Liver (tissue), 9 donors: ENCODE data around the gene ADISSP. TPM values are rescaled to one million over a fixed set of nuclear protein-coding genes. Genes with fewer than 3 reads are reported as not detected.

Source experiments
- DNase-seq: peaks from one replicate; pipeline ENCODE4 v3.0.0-alpha.2; 2017; ENCODE audit warnings: low spot score
- H3K27ac ChIP-seq, 2 donors: one replicate each; pipeline ENCODE4 v1.7.0; 2013; ENCODE audit warnings: inconsistent platforms in 2 of 2, low read length in 2 of 2, control low read depth in 1 of 2, low read depth in 1 of 2, mild to moderate bottlenecking in 1 of 2
- H3K27me3 ChIP-seq, 4 donors: one replicate each; pipeline versions ENCODE4 v1.6.1 to v1.7.0; 2013; ENCODE audit warnings: low read length in 3 of 4, inconsistent platforms in 1 of 4, mild to moderate bottlenecking in 1 of 4, moderate library complexity in 1 of 4; ENCODE audit not compliant: control insufficient read depth in 4 of 4, insufficient read depth in 4 of 4
- H3K36me3 ChIP-seq, 4 donors: one replicate each; pipeline versions ENCODE4 v1.6.1 to v1.7.0; 2013; ENCODE audit warnings: low read length in 3 of 4, mild to moderate bottlenecking in 3 of 4, low read depth in 1 of 4, moderate library complexity in 1 of 4; ENCODE audit not compliant: control insufficient read depth in 4 of 4, insufficient read depth in 3 of 4
- H3K4me1 ChIP-seq, 4 donors: one replicate each; pipeline versions ENCODE4 v1.6.1 to v1.7.0; 2013; ENCODE audit warnings: low read length in 3 of 4, mild to moderate bottlenecking in 3 of 4, moderate library complexity in 1 of 4; ENCODE audit not compliant: control insufficient read depth in 4 of 4, insufficient read depth in 4 of 4
- H3K4me3 ChIP-seq, 3 donors: one replicate each; pipeline versions ENCODE4 v1.6.1 to v1.7.0; 2013; ENCODE audit warnings: low read length in 3 of 3, control low read depth in 1 of 3, low read depth in 1 of 3, mild to moderate bottlenecking in 1 of 3
- H3K9ac ChIP-seq, 2 donors: one replicate each; pipeline ENCODE4 v1.7.0; 2013; ENCODE audit warnings: low read length in 2 of 2, mild to moderate bottlenecking in 2 of 2, moderate library complexity in 2 of 2, control low read depth in 1 of 2, low read depth in 1 of 2
- H3K9me3 ChIP-seq, 4 donors: one replicate each; pipeline versions ENCODE4 v1.6.1 to v1.7.0; 2013; ENCODE audit warnings: low read length in 3 of 4; ENCODE audit not compliant: control insufficient read depth in 4 of 4
- EGR1 ChIP-seq, 2 donors: IDR thresholded peaks; 2 replicates each; pipeline ENCODE4 v1.6.1; 2016 to 2018; ENCODE audit warnings: antibody characterized with exemption in 2 of 2, low read depth in 2 of 2
- FOXA2 ChIP-seq: IDR thresholded peaks from 2 replicates; pipeline ENCODE4 v1.6.1; 2016; ENCODE audit warnings: antibody characterized with exemption
- HNF4A ChIP-seq, 2 donors: conservative IDR thresholded peaks; 2 replicates each; pipeline ENCODE4 v1.6.1; 2016; ENCODE audit warnings: antibody characterized with exemption in 2 of 2, mild to moderate bottlenecking in 2 of 2
- HNF4G ChIP-seq: IDR thresholded peaks from 2 replicates; pipeline ENCODE4 v1.6.1; 2016; ENCODE audit warnings: antibody characterized with exemption
- JUND ChIP-seq, 2 donors: IDR thresholded peaks; 2 replicates each; pipeline ENCODE4 v1.6.1; 2016; ENCODE audit warnings: antibody characterized with exemption in 2 of 2
- NR2F2 ChIP-seq: IDR thresholded peaks from 2 replicates; pipeline ENCODE4 v1.6.1; 2016; ENCODE audit warnings: antibody characterized with exemption
- SP1 ChIP-seq: IDR thresholded peaks from 2 replicates; pipeline ENCODE4 v1.6.1; 2018; ENCODE audit warnings: antibody characterized with exemption, mild to moderate bottlenecking
- TAF1 ChIP-seq: conservative IDR thresholded peaks from 2 replicates; pipeline ENCODE4 v1.6.1; 2016; ENCODE audit warnings: antibody characterized with exemption, mild to moderate bottlenecking
- YY1 ChIP-seq: IDR thresholded peaks from 2 replicates; pipeline ENCODE4 v1.6.1; 2016; ENCODE audit warnings: antibody characterized with exemption, mild to moderate bottlenecking
- WGBS: extraction: QIAGEN DNeasy Blood & Tissue Kit; methylation state at CpG from one replicate; pipeline ENCODE4 v1.1.7; 2013; 5-methylcytosine and 5-hydroxymethylcytosine counted together
- polyA plus RNA-seq, 2 donors: library from polyadenylated mRNA; stranded (reverse) in 1 of 2; unstranded in 1 of 2; fragments of 200-250 nt in 1 of 2; fragments of >200 nt in 1 of 2; fragmentation: Nextera tagmentation in 1 of 2; extraction: Ambion mirVana in 1 of 2; gene quantifications; one replicate each; pipeline versions ENCODE4 v1.2.1 to v1.2.3, GENCODE V29; 2013 to 2015
- total RNA-seq, 2 donors: library from RNA; depleted of rRNA; stranded (reverse); fragments of >200 nt; gene quantifications; one replicate each; pipeline ENCODE4 v1.2.3, GENCODE V29; 2014
- TF ChIP-seq, protein P1 (sequence below): IDR thresholded peaks from 2 replicates; pipeline ENCODE4 v1.6.1; 2016; ENCODE audit warnings: antibody characterized with exemption, mild to moderate bottlenecking
- TF ChIP-seq, protein P2 (sequence below): IDR thresholded peaks from 2 replicates; pipeline ENCODE4 v1.6.1; 2016; ENCODE audit warnings: antibody characterized with exemption
- TF ChIP-seq, protein P3 (sequence below): fragments of 150-350 bp; IDR thresholded peaks from 2 replicates; pipeline ENCODE4 v1.5.1; 2017; ENCODE audit warnings: improper control_type of control experiment, low read depth, low read length; ENCODE audit not compliant: missing input control
- TF ChIP-seq, protein P4 (sequence below): IDR thresholded peaks from 2 replicates; pipeline ENCODE4 v1.6.1; 2016; ENCODE audit warnings: antibody characterized with exemption
- TF ChIP-seq, protein P5 (sequence below): IDR thresholded peaks from 2 replicates; pipeline ENCODE4 v1.6.1; 2016; ENCODE audit warnings: antibody characterized with exemption
- donor health status: healthy.
- donor health status: healthy.
- donor health status: healthy.
- donor health status: healthy.
- donor health status: healthy.

ADISSP gene
- total and polyA plus RNA-seq, 4 donors, result 3.8 to 27.3 (median 10.4) TPM

GRCh38 chr20:3764659-3765058, 2.9 kb downstream of the ADISSP start (continued):
- TF ChIP-seq, protein P1, sequence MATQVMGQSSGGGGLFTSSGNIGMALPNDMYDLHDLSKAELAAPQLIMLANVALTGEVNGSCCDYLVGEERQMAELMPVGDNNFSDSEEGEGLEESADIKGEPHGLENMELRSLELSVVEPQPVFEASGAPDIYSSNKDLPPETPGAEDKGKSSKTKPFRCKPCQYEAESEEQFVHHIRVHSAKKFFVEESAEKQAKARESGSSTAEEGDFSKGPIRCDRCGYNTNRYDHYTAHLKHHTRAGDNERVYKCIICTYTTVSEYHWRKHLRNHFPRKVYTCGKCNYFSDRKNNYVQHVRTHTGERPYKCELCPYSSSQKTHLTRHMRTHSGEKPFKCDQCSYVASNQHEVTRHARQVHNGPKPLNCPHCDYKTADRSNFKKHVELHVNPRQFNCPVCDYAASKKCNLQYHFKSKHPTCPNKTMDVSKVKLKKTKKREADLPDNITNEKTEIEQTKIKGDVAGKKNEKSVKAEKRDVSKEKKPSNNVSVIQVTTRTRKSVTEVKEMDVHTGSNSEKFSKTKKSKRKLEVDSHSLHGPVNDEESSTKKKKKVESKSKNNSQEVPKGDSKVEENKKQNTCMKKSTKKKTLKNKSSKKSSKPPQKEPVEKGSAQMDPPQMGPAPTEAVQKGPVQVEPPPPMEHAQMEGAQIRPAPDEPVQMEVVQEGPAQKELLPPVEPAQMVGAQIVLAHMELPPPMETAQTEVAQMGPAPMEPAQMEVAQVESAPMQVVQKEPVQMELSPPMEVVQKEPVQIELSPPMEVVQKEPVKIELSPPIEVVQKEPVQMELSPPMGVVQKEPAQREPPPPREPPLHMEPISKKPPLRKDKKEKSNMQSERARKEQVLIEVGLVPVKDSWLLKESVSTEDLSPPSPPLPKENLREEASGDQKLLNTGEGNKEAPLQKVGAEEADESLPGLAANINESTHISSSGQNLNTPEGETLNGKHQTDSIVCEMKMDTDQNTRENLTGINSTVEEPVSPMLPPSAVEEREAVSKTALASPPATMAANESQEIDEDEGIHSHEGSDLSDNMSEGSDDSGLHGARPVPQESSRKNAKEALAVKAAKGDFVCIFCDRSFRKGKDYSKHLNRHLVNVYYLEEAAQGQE, result no peak
- TF ChIP-seq HNF4A (conservative IDR thresholded peaks at IDR 0.05) (no peak), EGR1 (IDR thresholded peaks at IDR 0.05; ENCODE audit: low read depth in 2 of 2) (no peak), SP1 (no peak)

GRCh38 chr20:3763671-3764601, 3.6 kb downstream of the ADISSP start:
- peaks cover 3 to 19% (median 14%) of the 10 kb centered on the region in 4 donors for H3K4me1 ChIP-seq
- DNase-seq, result no peak
- H3K9me3 ChIP-seq, result no peaks in the 10 kb centered on the region
- no peak overlapping the region for H3K9ac ChIP-seq
- no peaks in the 10 kb centered on the region for H3K36me3 ChIP-seq
- no peak overlapping the region for H3K27ac ChIP-seq
- H3K4me3 ChIP-seq, result no peak overlapping the region
- TF ChIP-seq, protein P2, sequence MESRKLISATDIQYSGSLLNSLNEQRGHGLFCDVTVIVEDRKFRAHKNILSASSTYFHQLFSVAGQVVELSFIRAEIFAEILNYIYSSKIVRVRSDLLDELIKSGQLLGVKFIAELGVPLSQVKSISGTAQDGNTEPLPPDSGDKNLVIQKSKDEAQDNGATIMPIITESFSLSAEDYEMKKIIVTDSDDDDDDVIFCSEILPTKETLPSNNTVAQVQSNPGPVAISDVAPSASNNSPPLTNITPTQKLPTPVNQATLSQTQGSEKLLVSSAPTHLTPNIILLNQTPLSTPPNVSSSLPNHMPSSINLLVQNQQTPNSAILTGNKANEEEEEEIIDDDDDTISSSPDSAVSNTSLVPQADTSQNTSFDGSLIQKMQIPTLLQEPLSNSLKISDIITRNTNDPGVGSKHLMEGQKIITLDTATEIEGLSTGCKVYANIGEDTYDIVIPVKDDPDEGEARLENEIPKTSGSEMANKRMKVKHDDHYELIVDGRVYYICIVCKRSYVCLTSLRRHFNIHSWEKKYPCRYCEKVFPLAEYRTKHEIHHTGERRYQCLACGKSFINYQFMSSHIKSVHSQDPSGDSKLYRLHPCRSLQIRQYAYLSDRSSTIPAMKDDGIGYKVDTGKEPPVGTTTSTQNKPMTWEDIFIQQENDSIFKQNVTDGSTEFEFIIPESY, result no peak
- TF ChIP-seq, protein P3, sequence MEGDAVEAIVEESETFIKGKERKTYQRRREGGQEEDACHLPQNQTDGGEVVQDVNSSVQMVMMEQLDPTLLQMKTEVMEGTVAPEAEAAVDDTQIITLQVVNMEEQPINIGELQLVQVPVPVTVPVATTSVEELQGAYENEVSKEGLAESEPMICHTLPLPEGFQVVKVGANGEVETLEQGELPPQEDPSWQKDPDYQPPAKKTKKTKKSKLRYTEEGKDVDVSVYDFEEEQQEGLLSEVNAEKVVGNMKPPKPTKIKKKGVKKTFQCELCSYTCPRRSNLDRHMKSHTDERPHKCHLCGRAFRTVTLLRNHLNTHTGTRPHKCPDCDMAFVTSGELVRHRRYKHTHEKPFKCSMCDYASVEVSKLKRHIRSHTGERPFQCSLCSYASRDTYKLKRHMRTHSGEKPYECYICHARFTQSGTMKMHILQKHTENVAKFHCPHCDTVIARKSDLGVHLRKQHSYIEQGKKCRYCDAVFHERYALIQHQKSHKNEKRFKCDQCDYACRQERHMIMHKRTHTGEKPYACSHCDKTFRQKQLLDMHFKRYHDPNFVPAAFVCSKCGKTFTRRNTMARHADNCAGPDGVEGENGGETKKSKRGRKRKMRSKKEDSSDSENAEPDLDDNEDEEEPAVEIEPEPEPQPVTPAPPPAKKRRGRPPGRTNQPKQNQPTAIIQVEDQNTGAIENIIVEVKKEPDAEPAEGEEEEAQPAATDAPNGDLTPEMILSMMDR, result no peak
- TF ChIP-seq, protein P4, sequence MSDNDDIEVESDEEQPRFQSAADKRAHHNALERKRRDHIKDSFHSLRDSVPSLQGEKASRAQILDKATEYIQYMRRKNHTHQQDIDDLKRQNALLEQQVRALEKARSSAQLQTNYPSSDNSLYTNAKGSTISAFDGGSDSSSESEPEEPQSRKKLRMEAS, result no peak
- TF ChIP-seq HNF4G (no peak), HNF4A (conservative IDR thresholded peaks at IDR 0.05) (no peak), EGR1 (IDR thresholded peaks at IDR 0.05; ENCODE audit: low read depth in 2 of 2) (no peak), SP1 (no peak), YY1 (no peak), TAF1 (no peak), FOXA2 (no peak), JUND (IDR thresholded peaks at IDR 0.05) (no peak), NR2F2 (no peak)
- TF ChIP-seq, protein P5, sequence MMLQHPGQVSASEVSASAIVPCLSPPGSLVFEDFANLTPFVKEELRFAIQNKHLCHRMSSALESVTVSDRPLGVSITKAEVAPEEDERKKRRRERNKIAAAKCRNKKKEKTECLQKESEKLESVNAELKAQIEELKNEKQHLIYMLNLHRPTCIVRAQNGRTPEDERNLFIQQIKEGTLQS, result no peak
- TF ChIP-seq, protein P1, result no peak
- no peaks in the 10 kb centered on the region for H3K27me3 ChIP-seq
- WGBS, result 87% methylated on average over 8 of the region's 8 CpGs
